DMS114 treated with DMSO at 0.1 percent for 48 hours (cell line): ENCODE measurements around the gene FAM177B.

ENCODE experiments used
- DNase-seq: peaks from one replicate; lab custom pipeline; 2025; ENCODE audit not compliant: unreplicated experiment; lab: John Stamatoyannopoulos, UW

The FAM177B gene

DNA sequence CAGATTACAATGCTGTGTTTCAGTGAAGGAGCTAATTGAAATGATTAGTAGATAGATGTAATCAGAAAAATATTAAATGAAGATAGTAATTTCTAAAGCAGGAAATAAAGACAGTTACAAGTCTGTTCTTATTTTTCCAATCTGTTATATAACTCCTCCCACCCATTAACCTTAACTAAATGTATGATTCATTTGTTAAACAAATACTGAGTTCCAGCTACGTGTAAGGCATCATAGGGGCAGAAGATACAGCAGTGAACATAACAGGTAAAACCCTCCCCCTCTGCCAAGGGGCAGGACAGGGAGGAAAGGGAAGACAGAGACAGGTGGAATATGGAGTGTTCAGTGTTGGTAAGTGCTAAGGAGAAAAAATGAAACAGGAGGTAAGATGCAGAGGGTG, at the start of gene FAM177B:
TSS of gene FAM177B (plus strand) at position 231 of the 400 bp plus-strand sequence. CDS start 9,344 bp downstream, outside the sequence.
- no peak for DNase-seq

DNA sequence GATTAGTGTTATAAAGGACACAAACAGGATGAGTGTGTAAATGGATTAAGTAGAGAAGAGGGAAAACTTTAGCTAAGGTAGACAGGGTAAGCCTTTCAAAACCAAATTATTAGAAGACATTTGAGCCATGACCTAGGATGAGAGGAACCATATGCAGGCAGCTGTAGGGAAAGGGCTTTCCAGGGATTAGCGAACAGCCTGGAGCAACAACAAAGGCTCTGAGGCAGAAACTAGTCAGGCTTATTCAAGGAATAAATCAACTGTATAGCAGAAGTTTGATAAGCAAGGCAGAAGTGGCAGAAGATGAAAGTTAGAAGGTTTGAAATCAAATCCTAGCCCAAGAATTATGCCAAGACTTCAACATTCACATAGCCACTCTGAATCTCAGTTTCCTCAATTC, 46.0 kb upstream of the FAM177B start:
- no peak for DNase-seq

DNA sequence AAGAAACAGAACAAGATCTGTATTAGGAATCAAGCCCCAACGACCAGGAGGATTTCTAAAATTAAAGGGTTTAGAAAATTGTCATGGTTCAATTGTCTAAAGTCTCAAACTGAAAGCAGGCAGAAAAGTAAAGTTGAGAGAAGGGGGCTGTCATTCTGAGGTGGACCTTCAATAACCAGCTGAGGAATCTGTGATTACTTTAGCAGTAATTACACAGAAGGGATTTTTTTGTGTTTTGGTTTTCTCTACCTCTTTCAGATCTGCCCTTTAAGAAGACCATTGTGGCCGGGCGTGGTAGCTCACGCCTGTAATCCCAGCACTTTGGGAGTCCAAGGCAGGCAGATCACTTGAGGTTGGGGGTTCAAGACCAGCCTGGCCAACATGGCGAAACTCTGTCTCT, 42.1 kb upstream of the FAM177B start:
- DNase-seq = no peak

DNA sequence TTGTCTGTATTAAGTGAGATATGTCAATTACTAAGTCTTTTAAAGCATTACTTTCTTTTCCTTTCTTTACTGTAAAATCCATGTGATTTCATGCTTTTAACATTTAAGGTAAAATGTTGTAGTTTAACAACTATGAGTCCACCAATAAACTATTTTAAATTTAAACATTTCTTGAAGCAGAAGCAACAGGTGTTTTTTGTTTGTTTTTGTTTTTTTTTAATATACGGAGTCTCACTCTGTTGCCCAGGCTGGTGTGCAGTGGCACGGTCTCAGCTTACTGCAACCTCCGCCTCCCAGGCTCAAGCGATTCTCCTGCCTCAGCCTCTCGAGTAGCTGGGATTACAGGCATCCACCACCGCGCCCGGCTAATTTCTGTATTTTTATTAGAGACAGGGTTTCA, 40.3 kb upstream of the FAM177B start:
- no peak for DNase-seq

DNA sequence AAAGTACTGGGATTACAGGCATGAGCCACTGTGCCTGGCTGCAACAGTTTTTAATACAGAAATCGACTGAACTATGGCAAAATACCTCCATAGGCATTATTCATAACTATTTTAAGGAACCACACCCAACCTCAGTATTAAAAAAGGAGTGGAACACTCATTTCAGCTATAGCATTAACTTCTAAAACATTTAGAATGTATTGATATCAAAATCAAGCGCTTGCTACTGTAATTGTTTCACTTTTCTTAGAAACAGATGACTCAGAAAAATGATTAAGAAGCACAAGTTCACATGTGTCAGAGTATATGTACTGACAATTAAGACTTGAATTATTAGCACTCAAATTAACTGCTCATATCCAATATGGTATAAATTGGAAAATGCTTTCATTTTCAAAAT, 39.8 kb upstream of the FAM177B start:
- DNase-seq = no peak

DNA sequence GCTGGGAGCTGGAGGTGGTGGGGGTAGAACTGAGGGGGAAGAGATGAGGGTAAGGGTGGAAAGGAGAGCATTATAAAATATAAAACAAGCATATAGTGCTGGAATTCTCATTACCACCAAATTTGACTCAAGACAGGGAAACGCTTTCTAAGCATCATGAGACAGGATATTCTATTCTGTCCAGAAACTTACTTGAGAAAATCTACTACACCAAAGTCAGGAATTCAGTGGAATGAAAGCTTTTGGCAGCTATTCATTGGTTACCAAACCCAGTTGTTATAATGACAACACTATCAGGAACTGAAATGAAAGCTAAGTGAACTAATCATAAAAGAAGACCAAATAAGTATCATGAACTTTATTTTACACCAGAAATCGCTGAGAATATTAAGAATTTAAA, 39.2 kb upstream of the FAM177B start:
- no peak for DNase-seq

DNA sequence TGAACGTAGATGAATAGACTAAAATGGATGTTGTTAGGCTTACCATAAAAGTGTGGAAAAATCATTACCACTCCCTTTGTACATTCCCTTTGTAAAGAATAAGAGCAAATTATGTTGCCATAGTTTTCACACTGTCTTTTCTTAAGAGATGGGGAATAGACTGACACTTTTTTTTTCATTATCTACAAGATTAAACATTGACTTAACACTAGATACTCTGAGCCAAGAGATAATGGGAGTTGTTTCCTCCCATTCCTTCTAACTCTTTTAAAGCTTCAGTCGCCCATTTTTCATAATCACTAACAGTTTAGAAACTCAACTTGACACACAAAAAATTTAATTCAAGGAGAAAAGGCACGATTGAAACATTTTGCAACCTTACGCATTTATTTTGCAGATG, 34.8 kb upstream of the FAM177B start:
- no peak for DNase-seq

DNA sequence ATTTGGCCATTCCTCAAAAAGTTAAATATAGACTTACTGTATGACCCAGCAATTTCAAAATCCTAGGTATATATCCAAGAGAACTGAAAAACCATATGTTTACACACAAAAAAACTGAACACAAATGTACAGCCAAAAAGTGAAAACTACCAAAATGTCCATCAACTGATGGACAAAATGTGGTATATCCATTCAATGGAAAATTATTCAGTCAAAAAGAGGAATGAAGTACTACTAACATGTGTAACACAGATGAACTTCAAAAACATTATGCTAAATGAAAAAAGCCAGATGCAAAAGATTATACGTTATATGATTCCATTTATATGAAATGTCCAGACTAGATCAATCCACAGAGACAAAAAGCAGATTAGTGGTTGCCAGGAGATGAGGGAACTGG, 32.7 kb upstream of the FAM177B start:
- DNase-seq = no peak

DNA sequence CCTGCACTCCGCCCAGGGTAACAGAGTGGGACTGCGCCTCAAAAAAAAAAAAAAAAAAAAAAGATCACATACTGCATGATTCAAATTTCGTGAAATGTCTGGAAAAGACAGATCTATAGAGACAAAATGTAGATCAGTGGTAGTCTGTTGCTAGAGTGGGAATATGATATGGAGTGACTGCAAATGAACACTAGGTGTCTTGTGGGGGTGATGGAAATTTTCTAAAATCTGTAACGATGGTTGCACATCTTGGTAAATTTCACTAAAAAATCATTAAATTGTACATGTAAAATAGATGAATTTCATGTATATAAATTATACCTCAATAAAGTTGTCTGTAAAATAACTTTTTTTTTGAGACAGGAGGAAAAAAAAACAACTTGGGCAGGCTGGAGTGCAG, 30.2 kb upstream of the FAM177B start:
- DNase-seq = no peak

DNA sequence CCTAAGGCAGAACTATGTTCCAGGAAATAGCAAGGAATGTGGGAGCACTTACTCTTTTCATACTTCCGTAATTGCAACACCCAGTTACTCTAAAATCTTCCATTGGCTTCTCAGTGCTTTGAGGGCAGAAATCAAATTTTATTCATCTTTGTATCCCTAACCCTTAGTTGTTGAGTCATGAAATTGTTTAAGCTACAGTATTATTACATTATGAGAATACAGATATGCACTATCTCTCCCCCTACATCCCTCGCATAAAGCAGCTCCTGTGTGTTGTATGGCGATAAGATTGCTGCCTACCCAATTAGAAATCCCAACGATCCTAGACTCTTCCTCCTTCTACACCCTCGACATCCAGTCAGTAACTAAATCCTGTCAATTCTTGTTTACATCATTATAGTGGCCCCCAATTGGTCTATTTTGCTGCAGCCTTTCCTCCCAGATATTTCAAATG, 27.3 kb upstream of the FAM177B start:
- DNase-seq = no peak

DNA sequence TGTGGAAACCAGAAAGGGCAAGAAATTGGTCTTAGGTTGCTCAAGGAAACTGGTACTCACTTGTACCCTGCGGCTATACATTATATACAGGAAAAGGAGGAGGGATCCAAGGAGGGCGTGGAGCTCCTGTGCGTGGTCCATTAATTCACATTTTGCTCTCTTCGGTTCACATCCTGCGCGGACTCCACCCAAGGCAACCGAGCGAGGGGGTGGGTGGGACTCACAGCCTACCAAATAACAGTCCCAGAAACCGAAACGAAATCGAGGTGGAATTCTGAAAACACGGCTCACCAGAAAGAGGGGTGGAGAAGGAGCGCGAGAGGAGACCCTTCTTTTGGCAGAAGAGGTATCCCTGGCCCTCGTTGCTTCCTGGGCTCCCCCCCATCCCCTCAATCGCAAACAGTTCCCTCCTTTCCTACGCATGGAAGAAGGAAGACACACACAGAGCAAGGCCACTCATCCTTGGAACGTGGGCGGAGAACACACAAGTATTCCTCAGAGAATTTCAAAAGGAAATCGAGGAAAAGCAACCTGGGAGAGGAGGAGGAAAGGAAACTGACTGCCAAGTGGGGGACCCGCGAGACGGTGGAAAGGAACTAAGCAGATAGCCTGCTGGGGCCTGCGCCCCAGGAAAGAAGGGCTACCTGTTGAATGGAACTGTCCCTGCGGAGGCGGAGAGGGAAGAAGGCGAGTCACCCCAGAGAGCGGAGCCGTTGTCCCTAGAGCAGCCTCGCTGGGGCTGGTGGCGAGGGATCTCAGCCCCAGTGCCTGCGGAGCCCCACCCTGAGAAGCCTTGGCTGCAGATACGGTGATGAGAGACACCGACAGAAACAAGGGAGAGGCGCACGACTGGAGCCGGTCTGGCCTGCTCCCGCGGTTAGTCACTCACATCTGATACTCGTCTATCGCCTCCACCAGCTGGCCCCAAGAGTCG, 25.4 kb upstream of the FAM177B start:
- peak; percentile 30 for DNase-seq

DNA sequence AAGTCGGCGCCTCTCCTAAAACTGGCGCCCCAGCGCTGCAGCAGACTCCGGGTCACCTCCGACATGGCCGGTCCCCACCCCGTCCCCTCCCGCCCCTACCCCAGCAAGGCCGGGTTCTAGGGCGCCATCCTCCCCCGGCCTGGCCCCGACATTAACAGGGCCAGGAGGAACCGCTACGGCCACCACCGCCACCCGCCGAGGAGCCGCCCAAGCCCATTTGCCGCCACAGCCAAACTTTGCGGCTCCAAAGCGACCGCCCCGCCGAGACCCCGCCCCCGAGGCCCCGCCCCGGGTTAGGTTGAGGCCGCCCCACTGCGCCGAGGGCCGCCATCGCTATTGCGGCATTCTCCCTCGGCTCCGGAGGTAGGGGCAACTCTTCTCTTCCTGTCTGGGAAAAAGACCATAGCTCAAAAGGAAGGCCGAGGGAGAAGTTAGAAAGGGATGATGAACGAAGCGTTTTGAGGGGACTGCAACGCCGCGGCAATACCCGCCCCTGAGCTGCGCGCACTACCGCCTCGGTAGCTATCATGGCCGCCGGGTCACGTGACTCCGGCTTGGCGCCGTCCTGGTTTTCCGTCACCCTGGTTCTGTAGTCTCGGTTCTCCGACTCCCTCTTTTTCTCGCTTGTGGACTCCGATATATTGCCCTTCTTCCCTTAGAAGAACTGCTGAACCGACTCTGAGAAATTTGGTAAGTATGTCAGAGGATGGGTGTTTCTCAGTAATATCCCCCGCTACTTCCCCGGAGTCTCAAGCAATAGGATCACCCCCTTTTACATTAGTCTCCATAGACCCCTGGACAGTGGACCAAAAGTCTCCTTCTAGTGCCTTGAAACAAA, 24.5 kb upstream of the FAM177B start, which contains the start of the genes AIDA and BROX:
TSS of gene AIDA (minus strand) at position 239 of the 838 bp plus-strand sequence. CDS start at position 65, 174 bp downstream.
TSS of gene BROX (plus strand) at position 312 of the 838 bp plus-strand sequence. CDS start 3,136 bp downstream, outside the sequence.
- peak; percentile 79 for DNase-seq

DNA sequence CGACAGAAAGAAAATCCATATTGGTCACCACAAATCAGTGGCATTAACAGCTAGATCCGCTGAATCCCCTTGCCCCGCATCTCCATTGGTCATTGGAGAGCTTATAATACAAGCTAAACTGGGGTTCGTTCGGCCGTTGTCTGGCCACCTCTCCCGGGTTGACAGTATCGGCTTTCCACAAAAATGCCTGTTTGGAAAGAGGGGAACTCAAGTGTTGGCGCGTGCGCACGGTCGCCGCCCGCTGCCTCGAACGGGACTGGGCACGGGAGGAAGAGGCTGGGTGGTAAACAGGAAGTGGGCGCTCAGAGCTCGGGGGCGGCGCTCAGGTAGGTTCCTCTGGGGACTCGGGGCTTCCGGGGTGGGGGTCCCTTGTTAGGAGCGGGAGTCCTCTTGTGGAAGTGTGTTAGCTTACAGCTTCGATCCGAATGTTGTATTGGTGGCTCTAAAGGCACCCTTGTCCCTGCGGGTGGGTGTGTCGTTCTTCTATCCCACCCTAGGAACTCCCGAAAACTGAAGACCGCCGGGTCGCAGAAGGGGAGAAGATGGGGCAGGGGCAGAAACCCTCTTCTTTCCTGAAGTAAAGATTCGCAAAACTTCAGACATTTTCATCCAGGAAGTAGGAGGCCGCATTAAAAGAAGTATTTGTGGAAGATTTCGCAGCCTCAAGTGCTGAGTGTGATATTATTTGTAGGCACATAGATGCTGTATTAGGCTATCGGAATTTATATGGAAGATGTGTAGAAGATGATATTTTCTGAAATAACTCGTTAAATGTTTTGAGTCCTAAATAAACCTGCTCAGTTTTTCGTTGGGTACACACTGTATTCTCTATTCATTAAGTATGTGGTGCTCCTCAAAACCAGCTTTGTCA, 23.7 kb upstream of the FAM177B start:
- DNase-seq = peak; percentile 92

DNA sequence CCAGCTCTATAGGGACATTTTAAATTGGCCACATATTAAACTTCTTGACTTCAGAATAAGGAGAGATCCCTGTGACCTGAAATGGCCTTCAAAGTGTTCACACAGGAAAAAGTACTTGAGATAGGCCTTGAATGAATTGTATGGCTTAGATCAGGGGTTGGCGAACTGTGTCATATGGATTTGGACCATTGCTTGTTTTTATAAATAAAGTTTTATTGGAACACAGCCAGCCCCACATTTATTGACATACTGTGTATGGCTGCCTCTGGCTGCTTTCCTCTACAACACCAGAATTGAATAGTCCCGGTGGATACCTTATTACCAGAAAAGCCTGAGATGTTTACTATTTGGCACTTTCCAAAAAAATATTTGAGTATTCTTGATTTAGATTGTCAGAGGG, 20.6 kb upstream of the FAM177B start:
- no peak for DNase-seq

DNA sequence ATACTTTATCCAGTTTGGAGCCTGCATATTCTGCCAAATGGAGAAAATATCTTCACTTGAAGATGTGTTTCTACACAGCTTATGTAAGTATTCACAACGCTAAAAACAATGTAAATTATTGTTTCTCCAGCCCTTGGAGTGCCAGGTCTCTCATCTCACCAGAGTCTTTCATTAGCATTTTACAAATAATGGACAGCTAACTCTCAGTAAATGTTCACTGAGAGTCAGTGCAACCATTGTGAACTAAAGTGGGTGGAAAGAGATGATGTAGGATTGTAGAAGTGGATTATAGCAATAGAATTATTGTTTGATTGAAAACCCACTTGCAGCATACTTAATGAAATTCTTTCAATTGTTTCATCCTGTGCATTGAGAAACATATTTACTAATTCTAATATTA, 8.3 kb upstream of the FAM177B start:
- DNase-seq = no peak

DNA sequence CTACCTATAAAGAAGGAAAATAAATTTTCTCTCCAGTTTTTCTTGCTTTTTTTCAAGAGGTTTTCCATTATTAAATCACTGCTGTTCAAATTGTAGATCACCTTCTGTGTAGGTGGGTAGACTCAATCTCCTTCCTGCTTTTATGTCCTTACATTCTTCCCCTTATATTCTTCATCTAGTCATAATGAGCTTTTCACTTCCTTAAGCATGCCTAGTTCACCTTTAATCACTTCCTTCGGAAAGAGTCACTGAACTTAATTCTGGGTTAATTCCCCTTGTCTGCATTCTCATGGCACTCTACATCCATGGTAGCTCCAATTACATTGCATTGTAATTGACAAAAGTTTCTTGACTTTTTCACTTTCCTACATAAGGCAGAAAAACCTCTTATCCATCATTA, 6.1 kb upstream of the FAM177B start:
- no peak for DNase-seq

DNA sequence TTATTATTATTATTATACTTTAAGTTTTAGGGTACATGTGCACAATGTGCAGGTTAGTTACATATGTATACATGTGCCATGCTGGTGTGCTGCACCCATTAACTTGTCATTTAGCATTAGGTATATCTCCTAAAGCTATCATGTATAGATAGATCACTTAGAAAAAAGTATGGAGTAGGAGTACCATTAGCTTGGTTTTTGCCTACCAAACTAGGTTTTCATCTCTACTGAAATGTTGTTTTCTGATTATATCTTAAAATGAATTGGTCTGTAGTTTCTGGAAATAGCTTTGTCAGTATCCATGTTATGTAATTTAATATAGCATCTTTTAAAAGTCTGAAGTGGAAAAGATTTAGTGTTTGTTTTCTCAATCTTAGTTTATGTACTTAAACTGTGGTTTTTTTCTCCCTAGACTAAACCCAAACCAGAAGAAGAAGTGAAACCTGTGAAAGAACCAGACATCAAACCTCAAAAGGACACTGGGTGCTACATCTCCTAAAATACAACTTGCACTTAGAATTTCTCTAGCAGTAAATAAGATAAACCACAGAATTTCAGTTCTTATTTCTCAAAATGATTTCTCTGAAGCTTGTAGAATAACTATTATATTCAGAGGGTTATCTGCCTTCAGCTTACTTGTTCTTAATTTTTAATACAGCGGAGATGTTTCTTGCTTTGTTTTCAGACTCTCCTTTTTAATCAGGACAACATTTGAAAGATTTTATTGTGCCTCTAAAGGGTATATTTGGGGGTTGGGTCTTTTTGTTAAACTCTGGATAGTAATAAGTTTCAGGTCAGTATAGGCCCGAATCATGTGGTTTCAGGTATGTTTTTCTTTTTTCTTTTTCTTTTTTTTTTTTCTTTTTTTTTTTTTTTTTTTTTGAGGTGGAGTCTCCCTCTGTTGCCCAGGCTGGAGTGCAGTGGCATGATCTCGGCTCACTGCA, 4.5 kb upstream of the FAM177B start:
- DNase-seq = no peak

DNA sequence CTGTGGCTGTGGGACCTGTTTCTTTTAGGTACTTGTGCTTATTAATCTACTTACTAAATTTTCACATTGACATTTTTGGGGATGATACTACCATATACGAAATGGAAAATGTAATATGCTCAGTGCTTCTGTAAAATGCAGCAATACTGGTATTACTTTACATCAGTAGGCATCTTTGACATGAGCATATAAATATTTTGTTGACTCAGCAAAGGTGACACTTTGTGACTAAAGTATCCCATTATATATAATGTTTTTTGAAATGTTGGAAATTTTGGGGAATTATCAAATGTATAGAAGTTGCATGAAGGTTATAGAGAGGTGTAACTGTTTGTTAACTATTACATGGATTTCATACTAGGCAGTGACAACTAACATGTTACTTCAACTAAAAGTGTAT, 2.3 kb upstream of the FAM177B start:
- DNase-seq = no peak

DNA sequence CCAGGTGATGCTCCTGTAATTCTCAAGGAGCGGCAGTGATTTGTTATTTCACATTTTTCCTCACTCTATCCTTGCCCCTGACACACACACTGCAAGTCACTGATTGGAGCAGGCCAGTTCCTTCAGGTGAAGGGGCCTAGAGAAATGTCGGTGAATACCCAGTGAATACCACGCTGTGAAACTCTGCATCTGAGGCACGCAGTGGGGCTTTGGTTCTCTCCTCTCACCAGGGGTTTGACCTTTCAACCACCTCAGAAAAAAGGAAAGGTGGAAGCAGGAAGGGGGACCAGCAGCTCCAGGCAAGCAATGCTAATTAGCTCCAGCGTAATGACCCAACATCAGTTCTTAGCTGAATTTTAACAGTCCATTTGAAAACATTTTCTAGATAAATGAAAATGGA, 532 bp upstream of the FAM177B start:
- no peak for DNase-seq

DNA sequence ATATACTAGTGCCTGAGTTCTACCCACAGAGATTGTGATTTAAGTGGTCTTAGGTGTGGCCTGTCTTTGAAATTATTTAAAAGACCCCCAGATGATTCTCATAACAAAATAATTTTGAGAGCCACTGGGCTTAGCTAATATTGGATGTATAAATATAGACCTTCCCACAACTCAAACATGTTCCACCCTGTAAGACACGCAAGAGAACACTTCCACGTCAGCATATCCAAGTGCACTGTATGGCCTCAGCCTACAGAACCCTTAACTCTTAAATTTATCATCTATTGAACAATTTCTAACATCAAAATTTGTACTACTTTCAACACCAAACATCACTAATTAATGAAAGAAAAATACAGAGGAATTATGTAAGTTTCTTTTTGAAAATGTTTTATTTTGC, 2.5 kb downstream of the FAM177B start:
- no peak for DNase-seq
